GM23248 (cell line): ENCODE measurements around the gene PPP2R3B. TPM values are rescaled to one million over a fixed set of nuclear protein-coding genes. Genes with fewer than 3 reads are reported as not detected.

Experiments used
- DNase-seq: peaks from one replicate; pipeline ENCODE4 v3.0.0-alpha.2; 2015
- H2AFZ ChIP-seq: fragments of 200-600 bp; sonication (generic); 2 replicates; pipeline ENCODE4 v1.6.1; 2016; ENCODE audit warnings: antibody characterized with exemption
- H3F3A ChIP-seq: fragments of 200-600 bp; sonication (generic); 2 replicates; pipeline ENCODE4 v1.6.1; 2016; ENCODE audit warnings: mild to moderate bottlenecking, antibody characterized with exemption, mixed run types; ENCODE audit not compliant: insufficient read depth
- H3K27ac ChIP-seq: fragments of 200-600 bp; sonication (generic); 2 replicates; pipeline ENCODE4 v1.5.1; 2016; ENCODE audit warnings: mild to moderate bottlenecking
- H3K27me3 ChIP-seq: fragments of 200-600 bp; sonication (generic); replicated peaks from 2 replicates; pipeline ENCODE4 v1.6.1; 2016; ENCODE audit warnings: mild to moderate bottlenecking; ENCODE audit not compliant: insufficient read depth
- H3K36me3 ChIP-seq: fragments of 200-600 bp; sonication (generic); 2 replicates; pipeline ENCODE4 v1.6.1; 2016; ENCODE audit warnings: low read depth, mild to moderate bottlenecking
- H3K4me1 ChIP-seq: fragments of 200-600 bp; sonication (generic); 2 replicates; pipeline ENCODE4 v1.6.1; 2016; ENCODE audit warnings: mild to moderate bottlenecking; ENCODE audit not compliant: insufficient read depth
- H3K4me2 ChIP-seq: fragments of 200-600 bp; sonication (generic); one replicate; pipeline ENCODE4 v1.6.1; 2016; ENCODE audit warnings: mild to moderate bottlenecking; ENCODE audit not compliant: unreplicated experiment
- H3K4me3 ChIP-seq: fragments of 200-600 bp; sonication (generic); 2 replicates; pipeline ENCODE4 v1.5.1; 2016; ENCODE audit warnings: mild to moderate bottlenecking
- H3K79me2 ChIP-seq: fragments of 200-600 bp; sonication (generic); 2 replicates; pipeline ENCODE4 v1.6.1; 2016; ENCODE audit warnings: mild to moderate bottlenecking; ENCODE audit not compliant: insufficient read depth
- H3K9ac ChIP-seq: fragments of 200-600 bp; sonication (generic); 2 replicates; pipeline ENCODE4 v1.6.1; 2016; ENCODE audit warnings: mild to moderate bottlenecking
- H3K9me2 ChIP-seq: fragments of 200-600 bp; sonication (generic); 2 replicates; pipeline ENCODE4 v1.6.1; 2016; ENCODE audit warnings: mixed run types, mild to moderate bottlenecking, moderate library complexity; ENCODE audit not compliant: insufficient read depth
- H3K9me3 ChIP-seq: fragments of 200-600 bp; sonication (generic); one replicate; pipeline ENCODE4 v1.6.1; 2017; ENCODE audit warnings: low read depth
- H4K20me1 ChIP-seq: fragments of 200-600 bp; sonication (generic); 2 replicates; pipeline ENCODE4 v1.6.0; 2016; ENCODE audit not compliant: insufficient read depth
- EZH2 ChIP-seq: fragments of 200-600 bp; sonication (generic); IDR thresholded peaks from 2 replicates; pipeline ENCODE4 v1.6.1; 2018; ENCODE audit warnings: antibody characterized with exemption, mild to moderate bottlenecking; ENCODE audit not compliant: insufficient read depth, poor library complexity, severe bottlenecking
- EZH2phosphoT487 ChIP-seq: fragments of 200-600 bp; sonication (generic); IDR thresholded peaks from 2 replicates; pipeline ENCODE4 v1.6.1; 2018; ENCODE audit warnings: antibody characterized with exemption, moderate library complexity, mild to moderate bottlenecking, low read depth; ENCODE audit not compliant: insufficient read depth
- WGBS, 2 experiments: methylation state at CpG; one replicate each; pipeline ENCODE4 v1.1.6; 2015 to 2017; ENCODE audit warnings: low lambda C conversion rate in 2 of 2, low coverage in 1 of 2; ENCODE audit errors: missing lambda C conversion rate in 2 of 2; 5-methylcytosine and 5-hydroxymethylcytosine counted together
- in situ Hi-C: fragments of 300-500 bp; cut with MboI; formaldehyde crosslinking; loops from 2 replicates; pipeline ENCODE4 v1.15.0; 2020
- polyA plus RNA-seq: library from polyadenylated mRNA; unstranded; fragments of >200 nt; fragmentation: Nextera tagmentation; extraction: Ambion mirVana; gene quantifications from 2 replicates; pipeline ENCODE4 v1.2.1, GENCODE V29; 2016
- total RNA-seq: library from RNA; depleted of rRNA; stranded (reverse); fragments of >200 nt; shearing (Covaris generic); gene quantifications from 2 replicates; pipeline ENCODE4 v1.2.3, GENCODE V29; 2014

The PPP2R3B gene
- total and polyA plus RNA-seq, 2 experiments from 2014 or later, result 7.4 to 16.6 TPM

DNA sequence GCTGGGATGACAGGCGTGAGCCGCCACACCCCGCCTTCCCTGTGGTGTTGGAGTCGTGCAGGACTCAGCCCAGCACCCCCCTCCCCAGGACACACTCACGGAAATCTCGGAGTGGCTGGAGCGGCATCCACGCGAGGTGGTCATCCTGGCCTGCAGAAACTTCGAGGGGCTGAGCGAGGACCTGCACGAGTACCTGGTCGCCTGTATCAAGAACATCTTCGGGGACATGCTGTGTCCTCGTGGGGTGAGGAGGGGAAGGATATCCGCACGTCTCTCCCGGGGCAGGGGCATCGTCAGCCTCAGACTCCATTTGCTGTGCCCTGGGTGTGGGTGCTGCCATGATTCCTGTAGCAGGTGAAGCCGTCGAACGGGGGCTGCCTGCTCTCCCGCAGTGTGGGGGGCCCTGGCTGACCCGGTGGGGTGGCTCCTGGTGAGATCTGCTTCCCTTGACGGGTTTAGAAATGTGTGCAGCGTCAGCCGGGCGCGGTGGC lies 95.3 kb downstream of the PPP2R3B start:
- 98 to 99% methylated on average over 29 of the region's 29 CpGs for WGBS, 2 experiments

DNA sequence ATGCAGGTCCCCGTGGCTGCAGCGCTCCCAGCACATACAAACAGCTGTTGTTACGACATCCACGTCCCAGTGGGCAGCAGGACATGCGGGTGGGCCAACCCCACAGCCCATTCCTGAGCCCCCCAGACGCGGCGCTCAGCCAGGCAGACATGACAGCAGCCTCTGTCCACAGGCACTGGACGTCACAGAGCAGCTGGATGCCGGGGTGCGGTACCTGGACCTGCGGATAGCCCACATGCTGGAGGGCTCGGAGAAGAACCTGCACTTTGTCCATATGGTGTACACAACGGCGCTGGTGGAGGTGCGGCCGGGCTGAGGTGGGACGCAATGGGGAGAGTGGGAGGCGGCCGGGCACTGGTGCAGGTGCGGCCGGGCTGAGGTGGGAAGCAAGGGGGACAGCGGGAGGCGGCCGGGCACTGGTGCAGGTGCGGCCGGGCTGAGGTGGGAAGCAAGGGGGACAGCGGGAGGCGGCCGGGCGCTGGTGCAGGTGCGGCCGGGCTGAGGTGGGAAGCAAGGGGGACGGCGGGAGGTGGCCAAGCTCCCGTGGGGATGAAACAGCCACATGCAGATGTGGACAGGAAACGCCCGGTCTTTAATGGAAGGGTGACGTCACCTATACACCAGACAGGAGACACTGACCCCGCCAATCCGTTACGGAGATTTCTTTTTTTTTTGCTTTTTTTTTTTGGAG lies 96.1 kb downstream of the PPP2R3B start:
- 90 to 93% methylated on average over 26 to 36 of the region's 42 CpGs for WGBS, 2 experiments
- Histone ChIP-seq H3K27ac (no peak overlapping the region), H3K9me2 (no peaks in the 10 kb centered on the region), H3K4me2 (no peak overlapping the region), H3K4me3 (no peak overlapping the region), H3K79me2 (no peaks in the 10 kb centered on the region), H3F3A (no peaks in the 10 kb centered on the region), H3K9me3 (no peaks in the 10 kb centered on the region), H4K20me1 (no peaks in the 10 kb centered on the region), H3K27me3 (no peaks in the 10 kb centered on the region), H2AFZ (no peak overlapping the region), H3K9ac (no peak overlapping the region), H3K36me3 (no peaks in the 10 kb centered on the region), H3K4me1 (no peaks in the 10 kb centered on the region)
- TF ChIP-seq EZH2phosphoT487 (no peak), EZH2 (no peak)
- DNase-seq, result no peak
- in situ Hi-C loops, result no loop called here

More for the DNA sequence above, 95.3 kb downstream of the PPP2R3B start:
- no peak overlapping the region for H2AFZ ChIP-seq
- no peak overlapping the region for H3K4me2 ChIP-seq
- H3K9ac ChIP-seq, result no peak overlapping the region
- H3K27me3 ChIP-seq, result no peaks in the 10 kb centered on the region
- H3F3A ChIP-seq, result no peaks in the 10 kb centered on the region
- H3K4me3 ChIP-seq, result no peak overlapping the region
- DNase-seq, result no peak
- no peak overlapping the region for H3K27ac ChIP-seq
- TF ChIP-seq EZH2phosphoT487 (no peak), EZH2 (no peak)
- no peaks in the 10 kb centered on the region; the same call in 1 of the 2 replicates for H3K36me3 ChIP-seq
- in situ Hi-C loops, result no loop called here
- no peaks in the 10 kb centered on the region for H3K79me2 ChIP-seq
- H3K4me1 ChIP-seq, result no peaks in the 10 kb centered on the region
- no peaks in the 10 kb centered on the region for H3K9me2 ChIP-seq
- no peaks in the 10 kb centered on the region for H4K20me1 ChIP-seq
- H3K9me3 ChIP-seq, result no peaks in the 10 kb centered on the region

DNA sequence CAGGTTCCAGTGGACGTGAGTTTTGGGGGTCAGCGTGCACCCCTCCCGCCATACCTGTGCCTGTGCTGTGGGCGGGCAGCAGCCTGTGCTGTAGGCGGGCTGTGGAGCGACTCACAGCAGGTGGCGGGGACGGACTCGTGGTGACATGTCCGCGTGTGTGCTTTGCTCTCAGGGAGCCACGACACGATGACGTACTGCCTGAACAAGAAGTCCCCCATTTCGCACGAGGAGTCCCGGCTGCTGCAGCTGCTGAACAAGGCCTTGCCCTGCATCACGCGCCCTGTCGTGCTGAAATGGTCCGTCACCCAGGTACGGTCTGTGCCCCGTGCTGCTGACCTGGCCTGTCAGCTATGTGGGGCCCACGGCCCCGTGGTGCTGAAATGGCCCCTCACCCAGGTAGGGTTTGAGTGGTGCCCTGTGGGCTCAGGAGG lies 98.1 kb downstream of the PPP2R3B start:
- Histone ChIP-seq H3K79me2 (no peaks in the 10 kb centered on the region), H3K9ac (no peak overlapping the region), H3K27me3 (no peaks in the 10 kb centered on the region), H2AFZ (no peak overlapping the region), H3F3A (0 out of 2 replicates have a peak, but pooled peaks cover 7% of the 10 kb centered on the region), H3K4me2 (no peak overlapping the region), H3K27ac (no peak overlapping the region), H3K4me3 (no peak overlapping the region), H3K4me1 (no peaks in the 10 kb centered on the region), H3K9me2 (no peaks in the 10 kb centered on the region), H3K9me3 (no peaks in the 10 kb centered on the region), H4K20me1 (no peaks in the 10 kb centered on the region), H3K36me3 (no peaks in the 10 kb centered on the region)
- DNase-seq, result no peak
- WGBS, 2 experiments, result 93 to 95% methylated on average over 25 of the region's 25 CpGs
- TF ChIP-seq EZH2phosphoT487 (no peak), EZH2 (no peak)
- in situ Hi-C loops, result no loop called here

DNA sequence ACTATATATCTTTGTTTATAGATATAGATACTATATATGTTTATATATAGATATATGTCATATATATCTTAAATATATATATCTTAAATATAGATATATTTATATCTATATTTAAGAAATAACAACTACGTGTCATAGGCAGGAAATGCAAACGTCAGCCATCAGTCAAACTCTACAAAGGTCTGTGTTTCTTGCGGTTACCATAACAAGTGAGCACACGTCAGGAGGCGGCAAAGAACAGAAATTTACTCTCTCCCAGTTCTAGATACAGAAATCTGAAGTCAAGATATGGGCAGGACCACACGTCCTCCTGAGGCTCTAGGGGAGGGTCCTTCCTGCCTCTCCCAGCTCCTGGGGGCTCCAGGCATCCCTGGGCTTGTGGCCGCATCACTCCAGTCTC lies 99.0 kb downstream of the PPP2R3B start:
- H3K4me2 ChIP-seq, result no peak overlapping the region
- 93 to 94% methylated on average over 7 of the region's 7 CpGs for WGBS, 2 experiments
- TF ChIP-seq EZH2 (no peak), EZH2phosphoT487 (no peak)
- H3K27me3 ChIP-seq, result no peaks in the 10 kb centered on the region
- no peak overlapping the region for H3K27ac ChIP-seq
- DNase-seq, result no peak
- H3F3A ChIP-seq, result 0 out of 2 replicates have a peak, but pooled peaks cover 7% of the 10 kb centered on the region
- no peak overlapping the region for H2AFZ ChIP-seq
- in situ Hi-C loops, result no loop called here
- H3K9ac ChIP-seq, result no peak overlapping the region
- no peak overlapping the region for H3K4me3 ChIP-seq
- no peaks in the 10 kb centered on the region for H3K9me2 ChIP-seq
- no peaks in the 10 kb centered on the region for H3K9me3 ChIP-seq
- H3K79me2 ChIP-seq, result no peaks in the 10 kb centered on the region
- H3K4me1 ChIP-seq, result no peaks in the 10 kb centered on the region
- H3K36me3 ChIP-seq, result no peaks in the 10 kb centered on the region
- H4K20me1 ChIP-seq, result no peaks in the 10 kb centered on the region
